Loucy (cell line): ENCODE data around the gene RIMBP2.

Experiments used
- CTCF ChIP-seq: fragments of 200-600 bp; sonication (generic); conservative IDR thresholded peaks from 2 replicates; pipeline ENCODE4 v1.5.1; 2014; ENCODE audit warnings: mild to moderate bottlenecking, antibody characterized with exemption, low read length
- EZH2phosphoT487 ChIP-seq: fragments of 200-600 bp; IDR thresholded peaks from 2 replicates; pipeline ENCODE4 v1.6.1; 2018; ENCODE audit warnings: antibody characterized with exemption, mild to moderate bottlenecking, moderate library complexity, borderline replicate concordance

- TF ChIP-seq CTCF (no peak), EZH2phosphoT487 (no peak)
Observed at GRCh38 chr12:130568041-130568440, 148.1 kb downstream of the RIMBP2 start.
